Spleen (tissue), 7 donors: ENCODE data around the gene ZNF470.

ENCODE experiments used
- CTCF ChIP-seq, 11 experiments: fragments of 200-600 bp in 7 of 11; fragments of 450-650 bp in 4 of 11; sonication (generic) in 4 of 11; IDR thresholded peaks in 8 of 11; conservative IDR thresholded peaks in 3 of 11; 1 replicate in 7 of 11; 2 replicates in 4 of 11; pipeline versions ENCODE4 v1.4.0 to v1.8.0; 2016 to 2021; ENCODE audit warnings: antibody characterized with exemption in 11 of 11, inconsistent platforms in 4 of 11, mild to moderate bottlenecking in 1 of 11
- POLR2A ChIP-seq, 3 donors: fragments of 450-650 bp; IDR thresholded peaks; one replicate each; pipeline ENCODE4 v1.5.1; 2017; ENCODE audit warnings: antibody characterized with exemption in 3 of 3, mild to moderate bottlenecking in 1 of 3
- POLR2AphosphoS5 ChIP-seq, 3 donors: sonication (generic); formaldehyde crosslinking; IDR thresholded peaks; one replicate each; pipeline ENCODE4 v1.5.1; 2017; ENCODE audit warnings: antibody characterized with exemption in 3 of 3
- donor health status: DM: no; HTN: no; CAD: no; lungs with moderate emphysema.
- donor health status: DM: no; HTN: no; CAD: no.
- donor health status: DM: no; HTN: no; CAD: no.

- TF ChIP-seq CTCF (IDR thresholded peaks at IDR 0.05 in 8 of 11, conservative IDR thresholded peaks at IDR 0.05 in 3 of 11) (no peak), POLR2A (IDR thresholded peaks at IDR 0.05) (no peak), POLR2AphosphoS5 (IDR thresholded peaks at IDR 0.05) (no peak)
Observed at GRCh38 chr19:56595548-56595899, 28.3 kb downstream of the ZNF470 start.
